ENCODE results near the gene C14orf132.

DNA sequence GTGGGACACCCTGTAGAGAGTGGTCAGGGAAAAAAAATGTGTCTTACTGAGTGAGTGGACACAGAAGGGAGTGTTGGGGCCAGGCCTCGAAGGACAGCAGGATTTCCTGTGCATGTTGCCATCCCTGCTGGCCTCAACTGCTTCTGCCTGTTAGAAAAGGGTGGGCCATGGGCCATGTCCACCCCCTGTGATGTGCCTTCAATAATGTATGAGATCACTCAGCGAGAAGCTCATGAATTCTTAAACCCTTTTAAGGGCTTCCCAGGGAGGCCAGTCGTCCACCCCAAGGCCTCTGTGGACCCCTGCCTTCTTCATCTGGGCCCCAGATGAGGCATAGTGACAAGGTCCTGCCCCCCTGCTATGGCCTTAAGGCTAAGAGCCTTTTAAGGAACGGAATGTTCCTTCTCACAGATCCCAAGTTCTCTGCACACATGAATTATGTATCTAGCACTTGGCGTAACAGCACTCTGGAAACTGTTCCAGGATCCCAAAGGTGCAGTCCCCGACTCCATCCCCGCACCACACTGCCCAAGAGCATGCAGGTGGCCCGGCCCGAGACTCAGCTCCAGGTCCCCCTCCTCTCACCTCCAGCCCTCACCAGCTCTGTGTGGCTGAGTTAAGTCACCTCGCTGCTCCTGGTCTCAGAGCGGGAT lies 8.9 kb upstream of the C14orf132 start:
- TF ChIP-seq EZH2 (IDR thresholded peaks at IDR 0.05; ENCODE audit: borderline replicate concordance) (no peak), EZH2phosphoT487 (IDR thresholded peaks at IDR 0.05; ENCODE audit: low read depth, severe bottlenecking, unreplicated experiment) (no peak)
- TF ChIP-seq, protein P1, sequence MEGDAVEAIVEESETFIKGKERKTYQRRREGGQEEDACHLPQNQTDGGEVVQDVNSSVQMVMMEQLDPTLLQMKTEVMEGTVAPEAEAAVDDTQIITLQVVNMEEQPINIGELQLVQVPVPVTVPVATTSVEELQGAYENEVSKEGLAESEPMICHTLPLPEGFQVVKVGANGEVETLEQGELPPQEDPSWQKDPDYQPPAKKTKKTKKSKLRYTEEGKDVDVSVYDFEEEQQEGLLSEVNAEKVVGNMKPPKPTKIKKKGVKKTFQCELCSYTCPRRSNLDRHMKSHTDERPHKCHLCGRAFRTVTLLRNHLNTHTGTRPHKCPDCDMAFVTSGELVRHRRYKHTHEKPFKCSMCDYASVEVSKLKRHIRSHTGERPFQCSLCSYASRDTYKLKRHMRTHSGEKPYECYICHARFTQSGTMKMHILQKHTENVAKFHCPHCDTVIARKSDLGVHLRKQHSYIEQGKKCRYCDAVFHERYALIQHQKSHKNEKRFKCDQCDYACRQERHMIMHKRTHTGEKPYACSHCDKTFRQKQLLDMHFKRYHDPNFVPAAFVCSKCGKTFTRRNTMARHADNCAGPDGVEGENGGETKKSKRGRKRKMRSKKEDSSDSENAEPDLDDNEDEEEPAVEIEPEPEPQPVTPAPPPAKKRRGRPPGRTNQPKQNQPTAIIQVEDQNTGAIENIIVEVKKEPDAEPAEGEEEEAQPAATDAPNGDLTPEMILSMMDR (IDR thresholded peaks at IDR 0.05; ENCODE audit: poor library complexity), result no peak
